K562 (cell line): Measurements from ENCODE around the gene TNFAIP8L2. TPM values are rescaled to one million over a fixed set of nuclear protein-coding genes. Genes with fewer than 3 reads are reported as not detected.

Experiments
- ETV1 ChIP-seq: fragments of 450-650 bp; conservative IDR thresholded peaks from 2 replicates; pipeline ENCODE4 v1.6.1; 2016; ENCODE audit warnings: missing genetic modification characterization, control low read depth, low read depth, missing compliant biosample characterization
- FIP1L1 ChIP-seq: fragments of 200-400 bp; formaldehyde crosslinking; IDR thresholded peaks from 2 replicates; pipeline ENCODE4 v1.6.1; 2018; ENCODE audit warnings: mild to moderate bottlenecking, low read depth, low read length; ENCODE audit not compliant: poor library complexity, severe bottlenecking
- FOS ChIP-seq: IDR thresholded peaks from 3 replicates; pipeline ENCODE4 v1.6.1; 2011; ENCODE audit not compliant: insufficient read length; ENCODE audit errors: extremely low read depth
- HDAC1 ChIP-seq, 2 experiments: fragments of 450-650 bp; IDR thresholded peaks; 2 replicates each; pipeline ENCODE4 v1.6.1; 2016 to 2017; ENCODE audit warnings: inconsistent platforms in 1 of 2, mild to moderate bottlenecking in 1 of 2, moderate library complexity in 1 of 2
- MAFF ChIP-seq: IDR thresholded peaks from 2 replicates; pipeline ENCODE4 v1.6.1; 2012; ENCODE audit warnings: low read length, improper control_type of control experiment
- MEIS2 ChIP-seq: fragments of 450-650 bp; IDR thresholded peaks from 2 replicates; pipeline ENCODE4 v1.6.1; 2014; ENCODE audit warnings: mild to moderate bottlenecking; ENCODE audit not compliant: partially characterized antibody
- MGA ChIP-seq: fragments of 450-650 bp; IDR thresholded peaks from 2 replicates; pipeline ENCODE4 v1.6.1; 2016; ENCODE audit warnings: mild to moderate bottlenecking, moderate library complexity
- NR2C2 ChIP-seq, 2 experiments: fragments of 200-800 bp in 1 of 2; sonication (Bioruptor generic) in 1 of 2; sonication (generic) in 1 of 2; formaldehyde crosslinking in 1 of 2; IDR thresholded peaks; 2 replicates each; pipeline versions ENCODE4 v1.6.1 to v1.8.0; 2016 to 2022; ENCODE audit warnings: mild to moderate bottlenecking in 1 of 2, missing compliant biosample characterization in 1 of 2, missing genetic modification characterization in 1 of 2, missing genetic modification reagents in 1 of 2
- SRF ChIP-seq, 2 experiments: fragments of 250-450, 450-650 bp in 1 of 2; sonication (Bioruptor Pico) in 1 of 2; sonication (generic) in 1 of 2; formaldehyde crosslinking; IDR thresholded peaks; 2 replicates each; pipeline versions ENCODE4 v1.5.0 to v1.5.1; 2020 to 2022; ENCODE audit warnings: mild to moderate bottlenecking in 1 of 2, missing genetic modification reagents in 1 of 2
- ZBTB1 ChIP-seq: sonication (generic); formaldehyde crosslinking; IDR thresholded peaks from 2 replicates; pipeline ENCODE4 v1.8.1; 2023; ENCODE audit warnings: missing genetic modification reagents, low read depth, mild to moderate bottlenecking, borderline replicate concordance
- ZBTB2 ChIP-seq: fragments of 450-650 bp; IDR thresholded peaks from 2 replicates; pipeline ENCODE4 v1.6.1; 2016; ENCODE audit warnings: antibody characterized with exemption
- ZNF133 ChIP-seq: fragments of 250-450 bp; sonication (Bioruptor Pico); IDR thresholded peaks from 2 replicates; pipeline ENCODE4 v1.4.0; 2020; ENCODE audit warnings: mild to moderate bottlenecking
- ZNF24 ChIP-seq: fragments of 450-650 bp; IDR thresholded peaks from 2 replicates; pipeline ENCODE4 v1.6.1; 2016
- polyA plus RNA-seq, 8 experiments: library from polyadenylated mRNA; depleted of rRNA in 4 of 8; stranded (reverse) in 5 of 8; unstranded in 3 of 8; fragments of >200 nt; fragmentation: Nextera tagmentation in 2 of 8; fragmentation: Illumina TruSeq in 1 of 8; extraction: Ambion mirVana in 2 of 8; extraction: Trizol in 1 of 8; gene quantifications; 2 replicates each; pipeline versions ENCODE4 v1.2.1 to v1.2.3, GENCODE V29; 2011 to 2014; ENCODE audit warnings: inconsistent platforms in 1 of 8, missing spikeins in 1 of 8
- total RNA-seq, 7 experiments: library from RNA; depleted of rRNA in 6 of 7; stranded (reverse); fragments of >200 nt in 6 of 7; fragmentation: Illumina TruSeq in 2 of 7; extraction: Trizol in 2 of 7; gene quantifications; 2 replicates each; pipeline versions ENCODE4 v1.2.1 to v1.2.3, GENCODE V29; 2011 to 2021; ENCODE audit warnings: low replicate concordance in 1 of 7
- TF ChIP-seq, protein P1 (sequence below): fragments of 250-450 bp; sonication (Bioruptor Pico); IDR thresholded peaks from 2 replicates; pipeline ENCODE4 v1.8.0; 2022; ENCODE audit warnings: inconsistent platforms

The TNFAIP8L2 gene
- total and polyA plus RNA-seq, 9 of the 15 experiments (the other 6 are each of a cell fraction or from before 2014, with no cell fraction given): 0.05 to 1.7 (median 0.52) TPM

GRCh38 chr1:151147132-151147503, 9.3 kb upstream of the TNFAIP8L2 start (continued):
- TF ChIP-seq FIP1L1: no peak
- TF ChIP-seq NR2C2 (CRISPR knock-in tag; IDR thresholded peaks at IDR 0.05): no peak
- TF ChIP-seq NR2C2 (tag; IDR thresholded peaks at IDR 0.05): peak; percentile 44; the same call in 1 of the 2 replicates
- no peak for TF ChIP-seq ETV1 (tag)
- TF ChIP-seq HDAC1 (IDR thresholded peaks at IDR 0.05): 0 out of 4 replicates have a peak, but pooled peaks of 1 of the 2 experiments have one; percentile 39
- no peak for TF ChIP-seq FOS
- TF ChIP-seq, protein P1, sequence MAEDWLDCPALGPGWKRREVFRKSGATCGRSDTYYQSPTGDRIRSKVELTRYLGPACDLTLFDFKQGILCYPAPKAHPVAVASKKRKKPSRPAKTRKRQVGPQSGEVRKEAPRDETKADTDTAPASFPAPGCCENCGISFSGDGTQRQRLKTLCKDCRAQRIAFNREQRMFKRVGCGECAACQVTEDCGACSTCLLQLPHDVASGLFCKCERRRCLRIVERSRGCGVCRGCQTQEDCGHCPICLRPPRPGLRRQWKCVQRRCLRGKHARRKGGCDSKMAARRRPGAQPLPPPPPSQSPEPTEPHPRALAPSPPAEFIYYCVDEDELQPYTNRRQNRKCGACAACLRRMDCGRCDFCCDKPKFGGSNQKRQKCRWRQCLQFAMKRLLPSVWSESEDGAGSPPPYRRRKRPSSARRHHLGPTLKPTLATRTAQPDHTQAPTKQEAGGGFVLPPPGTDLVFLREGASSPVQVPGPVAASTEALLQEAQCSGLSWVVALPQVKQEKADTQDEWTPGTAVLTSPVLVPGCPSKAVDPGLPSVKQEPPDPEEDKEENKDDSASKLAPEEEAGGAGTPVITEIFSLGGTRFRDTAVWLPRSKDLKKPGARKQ (CRISPR knock-in tag): no peak
- no peak for TF ChIP-seq MEIS2
- TF ChIP-seq MAFF: no peak
- TF ChIP-seq ZNF133 (CRISPR knock-in tag): no peak
- TF ChIP-seq ZBTB2: 0 out of 2 replicates have a peak, but pooled peaks have one; percentile 37
- TF ChIP-seq SRF (CRISPR knock-in tag; IDR thresholded peaks at IDR 0.05): no peak
- no peak for TF ChIP-seq ZNF24
- TF ChIP-seq MGA: peak; percentile 62
- TF ChIP-seq ZBTB1 (CRISPR knock-in tag): no peak
